ENCODE data around the gene CIC.
A peak's percentile ranks its signal among the peaks of the same experiment; 100 is the strongest.
"Not testable (repeated sequence)": the region's sequence is repeated elsewhere in the genome, so short reads cannot be mapped to it uniquely, and the experiment has no call there.

Gene CIC

DNA sequence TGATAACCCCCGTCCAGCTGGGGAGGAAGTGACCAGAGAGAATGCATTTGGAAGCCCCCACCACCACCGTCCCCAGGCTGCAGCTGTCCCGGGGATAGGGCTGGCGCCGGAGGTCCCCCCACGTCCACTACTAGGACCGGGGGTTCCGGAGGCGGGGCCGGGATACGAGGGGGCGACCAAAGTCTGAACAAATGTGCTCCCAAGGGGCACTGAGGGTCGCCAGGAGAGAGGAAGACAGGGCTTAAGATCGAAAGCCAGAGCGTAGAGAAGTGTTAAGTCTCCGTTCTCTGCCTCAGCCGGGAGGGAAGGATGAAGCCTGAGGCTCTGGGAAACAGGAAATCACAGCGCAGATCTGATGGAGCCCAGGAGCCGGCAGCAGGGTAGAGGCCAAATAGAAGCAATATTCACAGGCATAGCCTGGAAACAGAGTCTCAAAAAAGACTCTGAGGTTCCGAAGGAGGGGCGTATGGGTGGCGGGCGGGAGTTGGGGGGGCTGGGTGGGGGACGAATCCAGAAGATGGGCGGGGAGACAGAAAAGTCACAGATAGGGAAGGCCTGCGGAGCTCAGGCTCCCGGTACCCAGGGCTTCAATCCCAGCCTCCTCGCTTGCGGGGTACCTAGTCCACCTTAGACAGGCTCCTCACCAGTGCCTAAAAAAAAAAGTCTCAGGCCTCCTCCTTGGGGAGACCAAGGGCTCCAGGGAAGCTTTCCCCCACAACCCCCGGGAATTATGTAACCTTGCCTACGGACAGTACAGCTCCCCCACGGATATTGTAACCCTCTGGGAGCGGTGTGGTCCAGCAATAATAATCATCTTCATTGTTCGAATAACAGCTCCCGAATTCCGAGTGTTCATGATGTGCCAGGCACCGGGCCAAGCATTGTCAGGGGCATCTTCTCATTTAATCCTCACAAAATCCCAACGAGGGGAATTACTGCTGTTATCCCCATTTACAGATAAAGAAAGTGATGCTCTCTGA, 13.0 kb upstream of the CIC start:
- DNase-seq (ENCODE audit: low spot score), result peak; percentile 81

DNA sequence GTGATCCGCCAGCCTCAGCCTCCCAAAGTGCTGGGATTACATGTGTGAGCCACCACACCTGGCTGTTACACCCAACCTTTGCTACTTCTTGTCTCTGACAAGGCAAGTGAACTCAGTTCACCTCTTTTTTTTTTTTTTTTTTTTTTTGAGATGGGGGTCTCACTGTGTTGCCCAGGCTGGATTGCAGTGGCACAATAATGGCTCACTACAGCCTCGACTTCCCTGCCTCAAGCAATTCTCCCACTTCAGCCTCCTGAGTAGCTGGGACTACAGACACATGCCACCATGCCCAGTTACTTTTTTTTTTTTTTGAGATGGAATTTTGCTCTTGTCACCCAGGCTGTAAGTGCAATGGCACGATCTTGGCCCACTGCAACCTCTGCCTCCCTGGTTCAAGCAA, 11.2 kb upstream of the CIC start:
- DNase-seq (ENCODE audit: low spot score), result not testable (repeated sequence)

DNA sequence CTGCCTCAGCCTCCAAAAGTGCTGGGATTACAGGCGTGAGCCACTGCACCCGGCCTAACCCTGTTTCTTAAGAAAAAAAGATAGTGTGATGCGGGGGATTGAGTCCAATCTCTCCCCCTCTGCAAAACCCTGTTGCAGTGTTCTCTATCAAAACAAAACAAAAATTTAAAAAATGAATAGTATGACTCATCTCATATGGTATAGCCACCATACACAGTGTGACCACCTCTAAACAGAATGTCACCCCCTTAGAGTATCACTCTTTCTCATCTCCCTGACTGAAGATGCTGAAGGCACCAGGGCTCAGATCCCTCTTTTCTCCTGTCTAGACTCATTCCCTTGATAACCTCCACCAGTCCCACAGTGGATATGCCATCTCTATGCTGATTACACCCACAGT, 7.3 kb upstream of the CIC start:
- no peak for DNase-seq (ENCODE audit: low spot score)

DNA sequence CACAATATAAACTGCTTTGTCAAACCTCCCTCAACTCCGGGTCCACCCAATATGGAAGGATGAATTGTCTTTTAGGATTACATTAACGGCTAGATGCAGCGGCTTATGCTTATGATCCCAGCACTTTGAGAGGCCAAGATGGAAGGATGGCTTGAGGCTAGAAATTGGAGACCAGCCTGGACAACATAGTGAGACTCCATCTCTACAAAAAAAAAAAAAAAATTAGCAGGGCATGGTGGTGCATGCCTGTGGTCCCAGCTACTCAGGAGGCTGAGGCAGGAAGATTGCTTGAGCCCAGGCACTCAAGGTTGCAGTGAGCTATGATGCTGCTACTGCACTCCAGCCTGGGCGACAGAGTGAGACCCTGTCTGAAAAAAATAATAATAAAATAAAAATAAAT, 2.9 kb upstream of the CIC start:
- DNase-seq (ENCODE audit: low spot score), result not testable (repeated sequence)

DNA sequence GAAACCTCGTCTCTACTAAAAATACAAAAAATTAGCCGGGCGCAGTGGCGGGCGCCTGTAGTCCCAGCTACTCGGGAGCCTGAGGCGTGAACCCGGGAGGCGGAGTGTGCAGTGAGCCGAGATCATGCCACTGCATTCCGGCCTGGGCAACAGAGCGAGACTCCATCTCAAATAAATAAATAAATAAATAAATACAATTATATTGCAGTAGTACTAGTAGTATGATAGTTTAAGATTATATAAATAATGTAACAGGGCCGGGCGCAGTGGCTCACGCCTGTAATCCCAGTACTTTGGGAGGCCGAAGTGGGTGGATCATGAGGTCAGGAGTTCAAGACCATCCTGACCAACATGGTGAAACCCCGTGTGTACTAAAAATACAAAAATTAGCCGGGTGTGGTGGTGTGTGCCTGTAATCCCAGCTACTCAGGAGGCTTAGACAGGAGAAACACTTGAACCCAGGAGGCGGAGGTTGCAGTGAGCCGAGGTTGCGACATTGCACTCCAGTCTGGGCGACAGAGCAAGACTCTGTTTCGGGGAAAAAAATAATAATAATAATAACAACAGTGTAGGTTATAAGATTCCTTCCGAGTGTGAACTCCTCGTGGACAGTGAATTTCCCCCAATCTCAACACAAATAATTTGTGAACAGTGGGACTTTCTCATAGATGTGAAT, 2.0 kb upstream of the CIC start:
- not testable (repeated sequence) for DNase-seq (ENCODE audit: low spot score)

DNA sequence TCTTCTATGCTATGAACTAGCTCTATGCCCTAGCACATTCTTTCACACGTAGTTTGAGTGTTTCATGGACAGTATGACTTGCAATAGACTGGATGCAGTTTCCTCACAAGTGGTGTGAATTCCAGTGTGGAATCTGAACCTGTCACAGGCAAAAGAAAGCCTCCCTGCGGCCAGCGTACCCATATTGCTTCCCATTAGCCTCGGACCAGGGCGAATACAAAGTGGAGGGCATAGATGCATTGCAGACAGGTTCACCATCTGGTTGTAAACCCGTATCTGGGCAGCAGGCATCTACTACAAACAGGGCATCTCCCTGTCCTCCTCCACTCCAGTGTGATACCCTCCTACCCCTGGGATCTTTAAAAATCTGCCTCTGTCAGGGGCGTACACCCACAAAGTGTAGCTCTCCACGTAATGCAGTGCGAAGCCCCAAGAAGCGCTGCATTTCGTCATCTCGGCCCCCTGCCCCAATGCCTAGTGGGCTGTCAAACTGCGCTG, 1.4 kb upstream of the CIC start:
- no peak for DNase-seq (ENCODE audit: low spot score)

DNA sequence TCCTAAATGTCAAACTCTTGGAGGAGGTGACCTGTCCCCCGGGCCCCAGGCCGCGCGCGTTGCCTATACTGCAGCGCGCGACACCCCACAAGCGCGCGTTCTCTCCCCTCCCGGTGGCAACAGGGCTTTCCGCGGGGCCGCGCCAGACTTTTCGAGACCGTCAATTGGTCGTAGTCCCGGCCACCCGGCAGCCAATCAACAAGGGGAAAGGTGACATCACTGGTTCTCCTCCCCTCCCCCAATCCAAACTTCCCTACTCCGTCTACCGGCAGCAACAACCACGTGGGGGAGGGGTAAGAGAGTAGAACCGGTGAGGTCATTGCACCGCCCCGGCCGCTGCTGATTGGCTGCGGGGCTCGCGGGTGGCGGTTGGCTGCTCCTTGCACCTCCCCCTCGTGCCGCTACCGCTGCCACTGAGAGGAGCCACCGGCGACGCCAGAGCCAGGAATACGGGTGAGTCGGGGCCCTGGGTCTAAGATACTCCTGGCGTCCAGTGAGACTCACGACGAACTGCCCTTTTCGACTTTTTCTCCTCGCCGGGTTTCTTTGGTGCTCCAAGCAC, 829 bp upstream of the CIC start:
- DNase-seq (ENCODE audit: low spot score), result peak; percentile 99

DNA sequence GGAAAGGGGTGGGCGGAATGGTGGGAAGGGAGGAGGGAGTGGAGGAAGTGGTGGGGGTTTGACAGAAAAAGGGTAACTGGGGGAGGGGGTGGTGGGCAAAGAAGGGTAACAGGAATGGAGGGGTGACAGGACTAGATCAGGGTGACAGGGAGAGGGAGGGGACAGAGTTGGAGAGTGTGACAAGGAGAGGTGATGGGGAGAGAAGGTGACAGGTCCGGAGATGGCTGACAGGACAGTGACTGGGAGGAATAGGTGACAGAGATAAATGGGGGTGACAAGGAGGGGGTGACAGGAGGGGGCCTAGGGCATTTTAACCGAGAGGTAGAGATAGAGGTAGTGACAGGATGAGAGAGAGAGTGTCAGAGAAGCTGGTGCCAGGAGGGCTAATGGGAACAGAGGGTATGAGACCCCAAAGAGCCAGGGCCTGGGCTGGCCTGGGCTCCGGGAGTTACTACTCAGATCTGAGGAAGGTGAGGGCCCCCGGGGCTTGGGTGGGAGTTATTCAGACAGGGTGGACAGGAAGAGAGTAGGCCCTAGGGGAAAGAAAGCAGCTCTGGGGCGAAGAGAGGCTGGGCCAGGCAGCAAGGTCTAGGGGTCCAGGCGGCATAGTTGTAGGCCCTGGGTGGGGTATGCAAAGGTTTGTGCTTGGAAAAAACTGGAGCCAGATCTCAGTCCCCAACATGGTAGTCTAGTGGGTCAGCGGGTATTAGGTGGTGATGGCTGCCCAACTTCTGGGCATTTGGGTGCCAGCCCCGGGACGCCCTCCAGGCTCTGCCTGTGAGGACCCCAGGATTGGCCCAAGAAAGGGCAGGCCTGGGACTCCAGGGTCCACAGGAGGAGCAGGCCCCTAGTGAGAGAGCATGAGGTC, 660 bp downstream of the CIC start:
- DNase-seq (ENCODE audit: low spot score), result no peak

DNA sequence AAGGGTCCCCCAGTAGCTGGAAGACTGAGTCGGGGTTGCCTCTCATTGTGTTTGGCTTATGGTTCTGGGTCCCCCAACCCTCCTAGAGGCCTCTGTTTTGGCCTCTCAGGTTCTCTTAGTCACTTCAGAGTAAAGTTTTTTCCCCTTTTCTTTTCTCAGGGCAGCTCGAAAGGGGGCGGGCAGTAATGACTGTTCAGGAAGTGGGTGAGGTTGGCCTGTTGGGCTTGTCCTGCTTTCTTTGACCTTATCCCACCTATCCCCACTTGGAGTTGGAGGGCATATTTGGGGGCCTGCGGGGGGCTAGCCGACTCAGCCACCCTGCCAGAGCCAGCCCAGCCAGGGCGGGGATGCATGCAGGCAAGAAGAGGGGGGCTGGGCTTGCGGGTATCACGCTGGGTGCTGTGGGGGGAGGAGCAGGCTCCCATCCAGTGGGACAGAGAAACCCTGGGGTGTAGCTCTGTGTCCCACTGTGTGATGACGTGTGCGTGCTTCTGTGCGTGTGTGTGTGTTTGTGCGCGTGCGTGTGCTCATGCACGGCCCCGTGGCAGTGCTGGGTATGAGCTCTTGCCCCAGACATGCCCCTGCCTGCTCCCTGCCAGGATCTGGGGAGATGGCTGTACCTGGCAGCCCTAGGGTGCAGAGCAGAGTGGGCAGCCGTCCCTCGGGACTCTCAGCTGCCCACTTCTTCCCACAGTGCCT, 1.4 kb downstream of the CIC start:
- no peak for DNase-seq (ENCODE audit: low spot score)

DNA sequence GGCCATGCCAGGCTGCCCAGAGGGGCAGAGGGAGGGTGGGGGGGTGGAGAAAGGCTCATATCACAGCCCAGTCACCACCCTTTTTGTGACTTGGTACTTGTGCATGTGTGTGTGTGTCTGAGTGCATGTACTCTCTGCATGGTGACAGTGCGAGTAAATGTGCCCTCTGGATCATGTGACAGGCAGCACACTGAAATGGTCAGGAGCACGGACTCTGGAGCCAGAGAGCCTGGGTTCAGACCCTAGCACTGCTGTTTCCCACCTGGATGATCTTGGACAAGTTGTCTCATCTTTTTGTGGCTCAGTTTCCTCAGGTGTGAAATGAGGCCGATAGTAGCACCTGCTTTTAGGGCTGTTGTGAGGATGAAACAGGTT, 2.0 kb downstream of the CIC start:
- DNase-seq (ENCODE audit: low spot score), result no peak

DNA sequence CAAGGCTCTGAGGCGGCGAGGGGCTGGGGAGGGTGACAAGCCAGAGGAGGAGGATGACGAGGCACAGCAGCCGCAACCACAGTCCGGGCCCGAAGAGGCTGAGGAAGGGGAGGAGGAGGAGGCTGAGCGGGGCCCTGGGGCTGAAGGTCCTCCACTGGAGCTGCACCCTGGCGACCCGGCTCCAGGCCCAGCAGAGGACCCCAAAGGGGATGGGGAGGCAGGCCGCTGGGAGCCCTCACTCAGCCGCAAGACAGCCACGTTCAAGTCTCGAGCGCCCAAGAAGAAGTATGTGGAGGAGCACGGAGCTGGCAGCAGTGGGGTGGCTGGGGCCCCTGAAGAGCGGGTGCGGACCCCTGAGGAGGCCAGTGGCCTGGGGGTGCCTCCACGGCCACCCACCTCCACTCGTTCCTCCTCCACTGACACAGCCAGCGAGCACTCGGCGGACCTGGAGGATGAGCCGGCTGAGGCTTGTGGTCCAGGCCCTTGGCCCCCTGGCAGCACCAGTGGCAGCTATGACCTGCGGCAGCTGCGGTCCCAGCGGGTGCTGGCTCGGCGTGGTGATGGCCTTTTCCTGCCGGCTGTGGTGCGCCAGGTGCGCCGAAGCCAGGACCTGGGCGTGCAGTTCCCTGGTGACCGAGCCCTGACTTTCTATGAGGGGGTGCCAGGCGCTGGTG, 2.9 kb downstream of the CIC start:
- DNase-seq (ENCODE audit: low spot score), result no peak

DNA sequence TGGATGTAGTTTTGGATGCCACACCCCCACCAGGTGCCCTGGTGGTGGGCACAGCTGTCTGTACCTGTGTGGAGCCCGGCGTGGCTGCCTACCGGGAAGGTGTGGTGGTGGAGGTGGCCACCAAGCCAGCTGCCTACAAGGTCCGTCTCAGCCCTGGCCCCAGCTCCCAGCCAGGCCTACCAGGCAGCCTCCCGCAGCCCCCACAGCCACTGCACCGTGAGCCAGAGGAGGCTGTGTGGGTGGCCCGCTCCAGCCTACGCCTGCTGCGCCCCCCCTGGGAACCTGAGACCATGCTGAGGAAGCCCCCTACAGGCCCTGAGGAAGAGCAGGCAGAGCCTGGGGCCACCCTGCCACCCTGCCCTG, 3.5 kb downstream of the CIC start:
- DNase-seq (ENCODE audit: low spot score), result no peak

DNA sequence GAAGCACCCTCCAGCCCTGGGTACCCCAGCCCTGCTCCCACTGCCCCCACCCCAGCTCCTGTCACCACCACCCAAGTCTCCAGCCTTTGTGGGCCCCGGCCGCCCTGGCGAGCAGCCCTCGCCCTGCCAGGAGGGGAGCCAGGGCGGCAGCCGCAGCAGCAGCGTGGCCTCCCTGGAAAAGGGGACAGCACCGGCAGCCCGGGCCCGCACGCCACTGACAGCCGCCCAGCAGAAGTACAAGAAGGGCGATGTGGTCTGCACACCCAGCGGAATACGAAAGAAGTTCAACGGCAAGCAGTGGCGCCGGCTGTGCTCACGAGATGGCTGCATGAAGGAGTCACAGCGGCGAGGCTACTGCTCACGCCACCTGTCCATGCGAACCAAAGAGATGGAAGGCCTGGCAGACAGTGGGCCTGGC, 3.9 kb downstream of the CIC start:
- DNase-seq (ENCODE audit: low spot score), result no peak

DNA sequence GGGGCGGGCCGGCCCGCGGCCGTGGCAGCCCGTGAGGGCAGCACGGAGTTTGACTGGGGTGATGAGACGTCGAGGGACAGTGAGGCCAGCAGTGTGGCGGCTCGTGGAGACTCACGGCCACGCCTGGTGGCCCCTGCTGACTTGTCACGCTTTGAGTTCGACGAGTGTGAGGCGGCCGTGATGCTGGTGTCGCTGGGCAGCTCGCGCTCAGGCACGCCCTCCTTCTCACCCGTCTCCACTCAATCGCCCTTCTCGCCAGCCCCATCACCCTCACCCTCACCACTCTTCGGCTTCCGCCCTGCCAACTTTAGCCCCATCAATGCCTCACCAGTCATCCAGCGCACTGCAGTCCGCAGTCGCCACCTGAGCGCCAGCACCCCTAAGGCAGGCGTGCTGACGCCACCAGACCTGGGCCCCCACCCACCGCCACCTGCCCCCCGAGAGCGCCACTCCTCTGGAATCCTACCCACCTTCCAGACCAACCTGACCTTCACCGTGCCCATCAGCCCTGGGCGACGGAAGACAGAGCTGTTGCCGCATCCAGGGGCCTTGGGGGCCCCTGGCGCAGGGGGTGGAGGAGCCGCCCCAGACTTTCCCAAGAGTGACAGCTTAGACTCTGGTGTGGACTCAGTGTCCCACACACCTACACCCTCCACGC, 4.5 kb downstream of the CIC start:
- no peak for DNase-seq (ENCODE audit: low spot score)

DNA sequence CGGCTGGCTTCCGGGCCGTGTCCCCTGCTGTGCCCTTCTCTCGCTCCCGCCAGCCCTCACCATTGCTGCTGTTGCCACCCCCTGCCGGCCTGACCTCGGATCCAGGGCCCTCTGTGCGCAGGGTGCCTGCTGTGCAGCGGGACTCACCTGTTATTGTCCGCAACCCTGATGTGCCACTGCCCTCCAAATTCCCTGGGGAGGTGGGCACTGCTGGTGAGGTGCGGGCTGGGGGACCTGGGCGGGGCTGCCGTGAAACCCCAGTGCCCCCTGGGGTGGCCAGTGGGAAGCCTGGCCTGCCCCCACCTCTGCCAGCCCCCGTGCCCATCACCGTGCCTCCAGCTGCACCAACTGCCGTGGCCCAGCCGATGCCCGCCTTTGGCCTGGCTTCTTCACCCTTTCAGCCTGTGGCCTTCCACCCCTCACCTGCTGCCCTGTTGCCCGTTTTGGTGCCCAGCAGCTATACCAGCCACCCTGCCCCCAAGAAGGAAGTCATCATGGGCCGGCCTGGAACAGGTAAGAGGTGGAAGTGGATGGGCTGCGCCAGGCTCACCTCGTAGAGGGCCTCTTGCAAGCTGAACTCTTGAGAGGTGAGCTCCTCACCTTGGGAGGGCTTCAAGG, 5.1 kb downstream of the CIC start:
- no peak for DNase-seq (ENCODE audit: low spot score)

DNA sequence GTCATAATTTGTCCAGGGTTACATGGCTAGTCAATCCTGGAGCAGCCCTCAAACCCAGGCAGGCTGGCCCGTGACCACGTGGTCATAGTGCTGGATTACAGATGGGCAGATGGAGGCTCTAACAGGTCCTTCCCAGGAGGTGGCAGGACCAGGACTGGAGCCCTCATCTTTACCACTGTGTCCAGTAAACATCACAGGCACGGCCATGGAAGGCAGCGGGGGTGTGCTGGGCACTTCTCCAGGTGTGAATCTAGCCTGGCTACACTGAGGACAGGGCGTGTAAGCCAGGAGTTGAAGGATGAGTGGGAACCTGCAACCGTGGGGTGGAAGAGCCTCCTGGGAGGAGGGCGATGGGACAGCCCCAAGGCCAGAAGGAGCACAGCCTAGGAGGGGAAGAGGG, 6.1 kb downstream of the CIC start:
- no peak for DNase-seq (ENCODE audit: low spot score)

DNA sequence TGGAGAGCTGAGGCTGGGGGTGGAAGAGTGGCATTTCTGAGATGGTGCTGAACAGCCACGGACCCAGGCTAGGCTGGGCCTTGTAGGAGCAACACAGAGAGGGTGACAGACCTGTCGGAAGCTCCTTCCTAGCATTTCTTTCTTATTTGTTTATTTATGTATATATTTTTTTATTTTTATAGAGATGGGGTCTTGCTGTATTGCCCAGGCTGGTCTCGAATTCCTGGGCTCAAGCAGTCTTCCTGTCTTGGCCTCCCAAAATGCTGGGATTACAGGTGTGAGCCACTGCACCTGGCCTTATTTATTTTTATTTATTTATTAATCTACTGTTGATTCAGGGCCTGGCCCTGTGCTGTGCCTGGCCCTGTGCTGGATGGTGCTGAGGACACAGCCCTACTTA, 6.5 kb downstream of the CIC start:
- no peak for DNase-seq (ENCODE audit: low spot score)

DNA sequence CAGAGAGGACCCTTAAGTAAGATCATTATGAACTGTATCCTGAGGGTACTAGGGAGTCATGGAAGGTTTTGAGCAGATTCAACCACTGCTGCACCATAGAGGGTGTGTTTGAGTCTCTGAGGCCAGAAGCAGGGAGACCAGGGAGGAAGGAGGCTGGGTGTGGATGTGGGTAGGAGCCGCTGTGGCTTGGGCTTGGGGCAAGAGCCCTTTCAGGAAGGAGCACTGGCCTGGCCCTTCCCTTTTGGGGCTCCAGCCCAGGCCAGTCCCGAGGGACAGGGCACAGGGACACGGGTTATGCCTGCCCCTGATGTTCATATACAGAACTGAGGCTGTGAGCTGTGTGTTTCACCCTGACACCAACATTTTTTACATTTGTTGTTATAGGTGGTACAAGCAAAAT, 7.2 kb downstream of the CIC start:
- no peak for DNase-seq (ENCODE audit: low spot score)

DNA sequence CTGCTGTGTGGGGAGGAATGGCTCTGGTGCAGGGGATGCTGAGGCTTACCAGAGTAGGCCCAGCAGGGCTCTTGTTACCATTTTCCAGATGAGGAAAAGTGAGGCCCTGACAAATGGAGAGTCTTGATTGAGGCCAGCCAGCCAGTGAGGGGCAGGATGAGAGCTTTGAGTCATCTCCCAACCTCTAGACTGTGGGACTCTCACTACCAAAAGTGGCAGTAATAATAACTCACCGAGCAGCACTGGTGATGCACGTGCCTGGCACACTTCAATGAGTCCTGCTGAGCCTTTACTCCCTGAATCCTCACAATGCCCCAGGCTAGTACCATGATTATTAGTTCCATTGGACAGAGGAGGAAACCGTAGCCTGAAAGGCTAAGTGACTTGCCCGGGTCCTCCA, 7.8 kb downstream of the CIC start:
- no peak for DNase-seq (ENCODE audit: low spot score)
